GM18909 (cell line): ENCODE data around the gene ZNF362.
A peak's percentile ranks its signal among the peaks of the same experiment; 100 is the strongest.

ENCODE experiments used
- ATAC-seq: cut with Tn5 transposase; IDR thresholded peaks from one replicate; pipeline ENCODE4 v1.9.1; 2021; ENCODE audit warnings: mild to moderate bottlenecking; ENCODE audit not compliant: unreplicated experiment, poor library complexity

Gene ZNF362

DNA sequence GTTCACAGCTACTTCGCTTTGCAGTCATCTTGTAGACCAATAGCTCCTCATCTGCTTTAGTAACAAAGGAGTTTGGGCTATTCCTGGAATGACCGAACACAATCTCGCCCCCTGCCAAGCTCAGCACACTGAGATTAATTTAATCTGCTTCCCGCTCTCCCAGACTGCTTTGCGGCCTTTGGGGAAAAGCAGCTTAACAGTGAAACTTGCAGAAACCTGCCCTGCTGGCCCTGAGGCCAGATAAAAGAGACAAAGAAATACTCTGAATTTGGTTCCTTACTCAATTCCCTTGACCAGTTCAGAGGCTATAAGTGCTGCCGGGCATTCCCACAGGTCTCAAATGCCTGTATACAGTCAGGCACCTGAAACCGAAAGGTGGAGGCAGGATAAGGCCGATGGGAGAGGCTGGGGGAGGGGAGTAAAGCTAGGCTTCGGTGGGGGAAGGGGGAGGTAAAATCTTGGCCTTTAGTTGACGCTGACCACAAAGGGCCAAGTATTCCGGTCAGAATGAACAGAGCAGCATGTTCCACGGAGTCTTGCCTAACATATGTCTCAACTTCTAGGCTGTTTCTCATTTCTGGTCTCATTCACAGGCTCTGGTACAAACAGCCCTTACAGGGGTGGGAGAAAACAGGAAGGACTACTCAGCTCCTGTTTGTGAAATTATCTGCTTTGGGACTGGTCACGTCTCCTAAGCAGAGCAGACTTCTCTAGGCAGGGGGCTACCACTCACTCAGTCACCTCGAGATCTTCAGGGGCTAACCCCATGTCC lies 82.3 kb downstream of the ZNF362 start:
- no peak for ATAC-seq

DNA sequence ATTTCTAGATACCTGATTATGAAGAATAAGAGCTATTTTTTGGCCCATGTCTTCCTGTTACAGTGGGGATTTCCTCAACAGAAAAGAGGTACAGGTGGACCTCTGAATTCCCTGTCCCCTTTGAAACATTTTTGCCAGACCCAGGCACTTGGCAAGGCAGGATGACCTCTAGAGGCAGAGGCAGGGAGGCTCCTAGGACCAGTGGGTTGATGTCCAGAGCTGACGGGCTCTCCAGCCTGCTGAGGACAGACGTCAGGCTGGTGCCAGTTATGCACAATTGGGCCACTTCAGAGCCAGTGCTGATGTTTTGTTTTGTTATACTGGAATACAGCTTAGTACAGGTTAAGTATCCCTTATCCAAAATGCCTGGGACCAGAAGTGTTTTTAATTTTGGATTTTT lies 83.1 kb downstream of the ZNF362 start:
- no peak for ATAC-seq

DNA sequence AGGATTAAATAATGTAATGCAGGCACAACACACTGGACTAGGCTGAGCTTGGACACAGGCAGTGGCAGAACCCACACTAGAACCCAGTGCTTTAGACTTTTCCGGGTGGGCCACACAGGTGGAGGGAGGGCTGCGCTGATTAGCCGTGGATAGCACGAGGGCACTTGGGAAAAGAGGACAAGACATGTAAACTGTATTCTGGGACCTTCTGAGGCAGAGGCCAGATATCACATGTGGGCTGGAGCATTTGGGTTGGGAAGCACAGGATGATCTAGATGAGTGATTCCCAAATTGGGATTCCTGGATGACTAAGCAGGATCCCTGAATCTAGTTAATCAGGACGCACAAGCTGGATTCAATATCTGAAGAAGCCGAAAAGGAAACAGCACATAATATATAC lies 84.9 kb downstream of the ZNF362 start:
- ATAC-seq, result no peak

DNA sequence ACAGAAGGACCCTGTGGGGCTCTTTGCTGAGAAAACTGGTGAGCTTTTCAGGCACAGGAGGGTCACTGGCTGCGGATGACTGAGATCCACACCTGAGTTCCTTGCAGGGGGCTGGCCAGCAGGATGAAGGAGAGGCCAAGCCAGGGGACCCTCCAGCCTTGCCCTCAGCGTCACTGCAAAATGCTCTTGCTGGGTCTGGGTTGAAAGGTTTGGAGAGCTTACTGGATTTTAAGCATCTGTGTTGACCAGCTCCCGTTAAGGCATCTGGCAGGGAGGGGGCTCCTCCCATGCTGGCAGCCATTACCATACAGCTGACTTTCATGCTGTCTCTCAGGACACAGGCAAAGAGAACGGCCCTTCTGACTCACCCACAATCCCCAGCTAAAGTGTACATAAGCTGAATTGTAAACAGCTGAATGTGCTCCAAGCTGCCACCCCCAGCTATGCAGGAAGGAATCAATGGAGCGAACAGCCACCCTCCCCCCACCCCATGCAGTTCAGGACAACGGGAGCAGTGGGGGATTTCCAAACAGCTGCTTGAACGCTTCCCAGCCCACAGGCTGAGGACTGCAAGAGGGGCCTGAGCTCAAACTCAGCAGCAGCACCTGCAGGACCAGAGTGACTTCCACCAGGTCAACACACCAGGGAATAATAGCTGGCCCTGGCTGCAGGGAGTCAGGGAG lies 85.9 kb downstream of the ZNF362 start:
- ATAC-seq, result no peak

DNA sequence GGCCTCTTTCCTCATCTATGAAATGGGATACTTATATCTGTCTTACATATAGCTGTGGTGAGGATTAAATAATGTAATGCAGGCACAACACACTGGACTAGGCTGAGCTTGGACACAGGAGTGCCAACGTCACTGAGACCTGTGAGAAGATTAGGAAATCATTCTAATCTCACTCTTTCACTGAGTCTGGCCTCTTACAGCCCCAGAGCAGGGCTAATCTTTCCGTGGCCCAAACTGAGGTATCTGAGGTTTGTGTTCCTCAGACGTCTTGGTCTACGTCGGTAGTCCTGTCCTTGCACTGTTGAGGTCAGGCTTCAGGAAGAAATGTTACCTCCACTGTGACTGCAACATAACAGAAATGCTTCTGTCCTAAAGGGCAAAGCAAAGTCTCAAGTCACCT lies 87.2 kb downstream of the ZNF362 start:
- ATAC-seq, result no peak

DNA sequence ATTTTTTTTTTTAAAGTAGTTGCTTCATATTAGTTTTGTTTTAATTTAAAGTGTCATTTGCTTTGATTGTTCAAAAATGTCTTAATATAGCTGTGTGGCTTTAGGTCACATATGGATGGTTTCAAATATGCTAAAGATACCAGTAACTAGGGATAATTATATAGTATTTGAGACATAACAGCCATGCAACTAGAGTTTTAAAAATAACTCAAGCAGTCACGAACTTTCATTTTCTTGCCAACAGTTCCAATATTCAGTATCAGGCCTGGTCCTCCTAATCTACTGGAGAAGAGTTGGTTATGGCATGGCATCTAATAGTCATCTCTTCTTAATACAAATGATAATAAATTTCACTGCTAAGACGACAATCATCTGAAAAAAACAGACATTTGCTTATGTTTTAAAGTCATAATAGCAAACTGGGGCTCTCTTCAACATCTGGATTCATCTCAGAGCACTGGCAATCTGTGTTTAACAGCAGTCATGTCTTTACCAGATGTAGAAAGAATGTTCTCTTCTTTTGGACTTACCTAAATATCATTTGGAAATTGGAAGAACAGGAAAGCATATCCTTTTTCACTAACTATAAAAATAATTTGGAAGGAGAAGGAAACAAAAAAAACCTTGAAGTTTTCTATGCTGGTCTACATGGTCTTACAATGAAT lies 88.7 kb downstream of the ZNF362 start:
- no peak for ATAC-seq

DNA sequence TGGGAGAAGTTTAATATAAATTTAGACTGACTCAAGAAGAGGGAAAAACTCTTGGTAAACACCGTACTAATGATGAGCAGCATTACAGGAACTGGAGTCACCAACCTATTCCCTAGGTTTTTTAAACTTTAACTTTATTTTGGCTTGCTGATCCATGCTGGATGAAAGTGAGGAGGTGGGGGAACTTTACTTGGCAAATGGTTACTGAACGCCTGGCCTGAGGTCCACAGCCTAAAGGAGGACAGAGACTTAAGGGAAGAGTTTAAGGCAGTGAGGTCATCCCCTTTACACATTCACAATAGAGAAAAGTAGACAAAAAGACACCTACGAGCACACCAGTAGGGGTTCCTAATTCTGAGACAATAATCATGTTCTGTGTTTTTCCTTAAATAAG lies 90.2 kb downstream of the ZNF362 start:
- no peak for ATAC-seq

DNA sequence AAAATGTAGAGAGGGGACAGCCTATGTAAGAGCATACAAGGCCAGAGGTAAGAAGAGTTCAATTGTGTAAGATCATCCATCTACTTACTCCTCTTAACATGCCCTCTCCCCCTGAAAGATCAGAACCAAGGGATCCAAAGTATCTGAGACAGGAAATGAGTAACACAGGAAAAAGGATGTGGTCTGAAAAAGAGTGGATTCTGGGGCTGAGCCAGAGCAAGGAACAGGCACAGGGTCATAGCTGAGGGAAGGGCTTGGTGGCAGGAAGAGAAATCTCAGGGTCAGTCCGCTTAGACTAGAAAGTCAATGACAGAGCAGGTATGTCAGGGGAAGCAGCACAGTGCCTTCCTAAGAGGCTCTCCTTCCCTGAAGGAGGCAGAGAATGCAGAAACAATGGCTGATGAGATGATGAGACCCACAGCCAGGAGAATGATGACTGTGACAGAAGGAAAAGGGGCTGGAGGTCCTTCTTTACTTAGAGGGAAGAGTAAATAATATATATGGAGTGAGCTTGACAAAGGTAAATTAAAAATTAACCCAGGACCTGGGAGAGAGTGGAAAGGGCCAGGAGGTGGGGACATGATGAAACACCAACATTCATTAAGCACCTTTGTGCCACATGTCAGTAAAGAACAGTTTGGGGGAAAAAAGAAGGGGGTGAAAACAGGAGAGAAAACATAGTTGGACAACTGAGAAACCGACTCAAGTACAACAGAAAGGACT lies 90.8 kb downstream of the ZNF362 start:
- ATAC-seq, result no peak

DNA sequence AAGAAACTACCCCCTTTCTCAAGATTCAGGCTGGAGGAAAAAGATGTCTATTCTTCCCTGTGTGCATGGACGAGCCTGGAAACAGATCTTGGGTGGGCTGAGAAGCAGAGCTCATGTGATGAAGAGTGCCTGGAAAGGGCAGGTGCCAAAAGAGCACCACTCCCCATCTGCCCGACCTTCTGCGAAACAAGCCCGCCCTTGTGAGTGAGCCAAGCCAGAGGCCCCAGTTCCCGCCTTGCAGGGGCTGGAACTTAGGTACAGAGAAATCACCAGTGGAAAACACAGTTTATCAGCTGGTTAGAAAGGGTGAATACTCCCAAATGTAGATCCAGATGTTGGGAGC lies 91.3 kb downstream of the ZNF362 start:
- ATAC-seq, result no peak

DNA sequence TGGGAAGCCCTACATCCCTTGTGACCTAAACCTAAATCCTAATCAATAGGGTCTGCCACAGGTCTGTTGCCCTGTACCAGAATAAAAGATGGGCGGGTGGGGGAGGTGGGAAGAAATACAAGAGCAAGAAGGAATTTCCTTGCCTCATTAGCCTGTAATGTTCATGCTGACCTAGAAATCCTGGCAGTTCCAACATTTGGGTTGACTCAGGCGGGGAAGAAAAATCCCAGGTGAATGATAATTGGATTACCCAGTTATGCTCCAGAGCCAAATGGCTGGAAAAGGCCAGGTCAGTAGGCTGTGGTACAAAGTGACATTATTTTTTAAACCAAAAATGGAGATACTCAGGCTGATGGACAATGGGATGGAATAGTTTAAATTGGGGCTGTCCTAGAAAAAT lies 91.9 kb downstream of the ZNF362 start:
- ATAC-seq, result no peak

DNA sequence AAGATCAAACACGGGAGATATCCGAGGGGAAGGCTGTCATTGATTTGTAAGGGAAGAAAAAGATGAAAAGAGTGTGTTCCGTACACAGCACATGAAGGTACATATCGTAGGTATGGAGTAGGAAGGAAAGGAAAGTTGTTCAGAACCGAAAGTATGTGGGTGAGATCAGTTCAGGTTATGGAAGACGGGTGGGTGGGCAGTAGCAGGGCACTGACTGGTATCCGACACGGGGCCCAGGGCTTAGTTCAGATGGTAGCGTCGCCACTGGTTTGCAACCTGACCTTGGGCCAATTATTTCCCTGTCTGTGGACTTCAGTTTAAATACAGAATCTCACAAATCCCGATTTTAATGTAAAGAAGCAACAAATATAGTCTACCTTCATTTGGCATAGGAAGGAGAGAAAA lies 92.4 kb downstream of the ZNF362 start:
- ATAC-seq, result no peak

DNA sequence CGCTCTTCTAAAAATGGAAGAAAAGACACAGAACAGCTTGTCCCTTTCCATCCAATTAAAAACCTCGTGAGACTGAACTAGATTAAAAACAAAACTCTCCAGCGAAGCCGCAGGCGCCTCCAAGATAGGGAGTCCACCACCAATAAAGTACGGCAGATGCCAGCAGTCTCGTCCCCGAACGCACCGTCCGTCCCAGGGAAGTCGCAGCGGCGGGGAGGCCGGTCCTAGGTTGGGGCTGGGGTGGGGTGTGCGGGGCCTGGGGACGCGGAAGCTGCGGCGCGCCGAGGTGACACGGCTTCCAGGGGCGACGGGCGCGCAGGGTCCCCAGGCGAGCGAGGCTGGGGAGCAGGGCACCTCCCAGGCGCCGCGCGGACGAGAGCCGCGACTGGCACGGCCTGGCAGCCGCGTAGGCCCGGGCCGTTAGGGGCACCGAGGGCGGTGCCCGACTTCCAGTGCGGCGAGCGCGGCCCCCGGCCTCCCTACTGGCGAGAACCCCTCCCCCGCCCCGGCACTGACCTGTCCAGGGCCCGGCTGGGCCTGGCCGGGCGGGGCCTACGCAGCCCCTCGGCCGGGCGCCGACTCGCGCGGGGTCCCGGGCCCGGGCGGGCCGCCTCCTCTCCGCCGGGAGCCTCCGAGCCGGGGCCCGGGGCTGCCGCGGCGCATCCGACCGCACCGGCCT lies 92.9 kb downstream of the ZNF362 start:
- peak; percentile 47 for ATAC-seq

DNA sequence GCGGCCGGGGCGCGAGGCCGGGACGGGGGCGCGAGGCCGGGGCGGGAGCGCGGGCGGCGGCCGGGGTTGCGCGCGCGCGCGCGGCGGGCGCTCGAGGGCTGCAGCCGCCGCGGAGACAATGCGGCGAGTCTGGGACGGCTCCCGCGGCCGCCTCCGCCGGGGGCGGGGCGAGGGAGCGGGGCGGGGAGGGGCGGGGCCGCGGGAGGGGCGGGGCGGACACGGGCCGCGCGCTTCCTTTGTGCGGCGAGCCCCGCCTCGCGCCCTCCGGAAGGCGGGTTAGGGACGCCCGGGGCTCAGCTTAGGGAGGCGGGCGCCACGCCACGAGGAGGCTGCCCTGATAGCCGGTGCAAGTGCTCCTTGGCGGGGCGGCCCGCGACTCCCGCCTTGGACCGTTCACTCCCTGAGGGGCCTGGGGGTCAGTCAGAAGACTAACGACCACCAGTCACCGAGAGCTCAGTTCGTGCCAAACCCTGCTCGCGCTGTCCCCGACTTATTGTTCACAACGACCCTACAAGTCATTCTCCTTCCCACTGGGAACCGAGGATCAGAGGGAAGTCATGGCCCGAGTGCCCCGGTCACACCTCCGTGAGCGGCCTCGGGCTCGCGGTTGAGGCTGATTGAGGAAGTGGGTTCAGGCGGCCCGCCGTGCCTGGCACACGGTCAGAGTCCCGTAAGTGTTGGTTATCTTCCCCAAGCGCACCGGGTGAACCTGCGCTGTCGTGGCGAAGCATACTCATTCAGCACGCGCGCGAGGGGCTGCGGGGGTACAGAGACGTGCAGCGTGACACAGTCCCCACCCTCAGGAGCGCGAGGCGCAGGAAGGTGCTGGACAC lies 93.7 kb downstream of the ZNF362 start:
- ATAC-seq, result peak; percentile 76
